ENCODE results near the gene SERHL2. TPM values are rescaled to one million over a fixed set of nuclear protein-coding genes. Genes with fewer than 3 reads are reported as not detected.

Gene SERHL2
- total and polyA plus RNA-seq, 2 experiments from 2014 or later = 1.5 to 2.1 TPM

DNA sequence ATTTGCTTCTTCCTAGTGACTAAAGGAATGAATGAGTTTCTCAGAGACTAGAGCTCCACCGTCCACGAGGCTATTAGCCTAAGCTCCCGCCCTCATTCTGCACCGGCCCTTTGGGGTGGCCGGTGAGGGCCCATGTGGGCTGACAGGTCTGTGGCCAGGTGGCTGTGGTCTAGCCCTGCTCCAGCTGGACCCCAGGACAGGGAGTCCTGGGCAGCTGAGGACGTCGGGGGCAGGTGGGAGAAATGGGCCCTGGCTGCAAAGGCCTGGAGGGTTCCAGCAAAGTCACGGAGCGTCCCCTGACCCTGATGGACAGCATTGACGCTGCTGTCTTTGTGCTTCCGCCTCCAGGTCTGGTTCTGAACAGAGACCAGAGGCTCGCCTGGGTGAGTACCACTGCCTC, 12.2 kb downstream of the SERHL2 start:
- Mint-ChIP-seq H3K9me3 (no peaks in the 10 kb centered on the region; the same call in 2 of the 3 replicates), H3K4me1 (peaks cover 17% of the 10 kb centered on the region), H3K36me3 (ENCODE audit: low read depth) (peaks cover 12% of the 10 kb centered on the region; the same call in 2 of the 3 replicates), H3K27ac (no peak overlapping the region), H3K27me3 (ENCODE audit: insufficient read depth, low read depth, poor library complexity) (peaks cover 16% of the 10 kb centered on the region), H3K4me3 (no peak overlapping the region)
- Histone ChIP-seq H3K4me1 (ENCODE audit: insufficient read depth) (peaks cover 4% of the 10 kb centered on the region; the same call in 1 of the 2 replicates), H3K79me2 (replicated peaks; ENCODE audit: insufficient read depth) (no peaks in the 10 kb centered on the region), H3K4me2 (no peak overlapping the region), H3K36me3 (ENCODE audit: insufficient read depth) (no peaks in the 10 kb centered on the region), H3K4me3 (no peak overlapping the region), H3K9me2 (ENCODE audit: insufficient read depth) (no peaks in the 10 kb centered on the region), H2AFZ (no peak overlapping the region), H3K27me3 (ENCODE audit: insufficient read depth) (no peaks in the 10 kb centered on the region; the same call in 1 of the 2 replicates), H4K20me1 (replicated peaks; ENCODE audit: insufficient read depth) (peaks cover 5% of the 10 kb centered on the region), H3F3A (replicated peaks; ENCODE audit: low read depth) (peaks cover 9% of the 10 kb centered on the region; the same call in 1 of the 2 replicates), H3K27ac (ENCODE audit: low read depth) (no peak overlapping the region)
- TF ChIP-seq ZNF114 (CRISPR knock-in tag; IDR thresholded peaks at IDR 0.05) (no peak), NANOG (IDR thresholded peaks at IDR 0.05; ENCODE audit: borderline replicate concordance) (no peak), EZH2phosphoT487 (IDR thresholded peaks at IDR 0.05; ENCODE audit: unreplicated experiment) (no peak), JUNB (IDR thresholded peaks at IDR 0.05; ENCODE audit: unreplicated experiment) (no peak), EZH2 (IDR thresholded peaks at IDR 0.05; ENCODE audit: low read depth, unreplicated experiment) (no peak), POLR2AphosphoS5 (IDR thresholded peaks at IDR 0.05; ENCODE audit: low read depth) (no peak), ZNF331 (CRISPR knock-in tag; IDR thresholded peaks at IDR 0.05; ENCODE audit: low read depth) (no peak), CREB1 (CRISPR knock-in tag; IDR thresholded peaks at IDR 0.05; ENCODE audit: low read depth) (no peak), STAT1 (IDR thresholded peaks at IDR 0.05; ENCODE audit: unreplicated experiment) (no peak)
- TF ChIP-seq, protein P1, sequence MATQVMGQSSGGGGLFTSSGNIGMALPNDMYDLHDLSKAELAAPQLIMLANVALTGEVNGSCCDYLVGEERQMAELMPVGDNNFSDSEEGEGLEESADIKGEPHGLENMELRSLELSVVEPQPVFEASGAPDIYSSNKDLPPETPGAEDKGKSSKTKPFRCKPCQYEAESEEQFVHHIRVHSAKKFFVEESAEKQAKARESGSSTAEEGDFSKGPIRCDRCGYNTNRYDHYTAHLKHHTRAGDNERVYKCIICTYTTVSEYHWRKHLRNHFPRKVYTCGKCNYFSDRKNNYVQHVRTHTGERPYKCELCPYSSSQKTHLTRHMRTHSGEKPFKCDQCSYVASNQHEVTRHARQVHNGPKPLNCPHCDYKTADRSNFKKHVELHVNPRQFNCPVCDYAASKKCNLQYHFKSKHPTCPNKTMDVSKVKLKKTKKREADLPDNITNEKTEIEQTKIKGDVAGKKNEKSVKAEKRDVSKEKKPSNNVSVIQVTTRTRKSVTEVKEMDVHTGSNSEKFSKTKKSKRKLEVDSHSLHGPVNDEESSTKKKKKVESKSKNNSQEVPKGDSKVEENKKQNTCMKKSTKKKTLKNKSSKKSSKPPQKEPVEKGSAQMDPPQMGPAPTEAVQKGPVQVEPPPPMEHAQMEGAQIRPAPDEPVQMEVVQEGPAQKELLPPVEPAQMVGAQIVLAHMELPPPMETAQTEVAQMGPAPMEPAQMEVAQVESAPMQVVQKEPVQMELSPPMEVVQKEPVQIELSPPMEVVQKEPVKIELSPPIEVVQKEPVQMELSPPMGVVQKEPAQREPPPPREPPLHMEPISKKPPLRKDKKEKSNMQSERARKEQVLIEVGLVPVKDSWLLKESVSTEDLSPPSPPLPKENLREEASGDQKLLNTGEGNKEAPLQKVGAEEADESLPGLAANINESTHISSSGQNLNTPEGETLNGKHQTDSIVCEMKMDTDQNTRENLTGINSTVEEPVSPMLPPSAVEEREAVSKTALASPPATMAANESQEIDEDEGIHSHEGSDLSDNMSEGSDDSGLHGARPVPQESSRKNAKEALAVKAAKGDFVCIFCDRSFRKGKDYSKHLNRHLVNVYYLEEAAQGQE (IDR thresholded peaks at IDR 0.05; ENCODE audit: unreplicated experiment) = no peak
- TF ChIP-seq, protein P2, sequence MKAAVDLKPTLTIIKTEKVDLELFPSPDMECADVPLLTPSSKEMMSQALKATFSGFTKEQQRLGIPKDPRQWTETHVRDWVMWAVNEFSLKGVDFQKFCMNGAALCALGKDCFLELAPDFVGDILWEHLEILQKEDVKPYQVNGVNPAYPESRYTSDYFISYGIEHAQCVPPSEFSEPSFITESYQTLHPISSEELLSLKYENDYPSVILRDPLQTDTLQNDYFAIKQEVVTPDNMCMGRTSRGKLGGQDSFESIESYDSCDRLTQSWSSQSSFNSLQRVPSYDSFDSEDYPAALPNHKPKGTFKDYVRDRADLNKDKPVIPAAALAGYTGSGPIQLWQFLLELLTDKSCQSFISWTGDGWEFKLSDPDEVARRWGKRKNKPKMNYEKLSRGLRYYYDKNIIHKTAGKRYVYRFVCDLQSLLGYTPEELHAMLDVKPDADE (IDR thresholded peaks at IDR 0.05) = no peak
- TF ChIP-seq, protein P3, sequence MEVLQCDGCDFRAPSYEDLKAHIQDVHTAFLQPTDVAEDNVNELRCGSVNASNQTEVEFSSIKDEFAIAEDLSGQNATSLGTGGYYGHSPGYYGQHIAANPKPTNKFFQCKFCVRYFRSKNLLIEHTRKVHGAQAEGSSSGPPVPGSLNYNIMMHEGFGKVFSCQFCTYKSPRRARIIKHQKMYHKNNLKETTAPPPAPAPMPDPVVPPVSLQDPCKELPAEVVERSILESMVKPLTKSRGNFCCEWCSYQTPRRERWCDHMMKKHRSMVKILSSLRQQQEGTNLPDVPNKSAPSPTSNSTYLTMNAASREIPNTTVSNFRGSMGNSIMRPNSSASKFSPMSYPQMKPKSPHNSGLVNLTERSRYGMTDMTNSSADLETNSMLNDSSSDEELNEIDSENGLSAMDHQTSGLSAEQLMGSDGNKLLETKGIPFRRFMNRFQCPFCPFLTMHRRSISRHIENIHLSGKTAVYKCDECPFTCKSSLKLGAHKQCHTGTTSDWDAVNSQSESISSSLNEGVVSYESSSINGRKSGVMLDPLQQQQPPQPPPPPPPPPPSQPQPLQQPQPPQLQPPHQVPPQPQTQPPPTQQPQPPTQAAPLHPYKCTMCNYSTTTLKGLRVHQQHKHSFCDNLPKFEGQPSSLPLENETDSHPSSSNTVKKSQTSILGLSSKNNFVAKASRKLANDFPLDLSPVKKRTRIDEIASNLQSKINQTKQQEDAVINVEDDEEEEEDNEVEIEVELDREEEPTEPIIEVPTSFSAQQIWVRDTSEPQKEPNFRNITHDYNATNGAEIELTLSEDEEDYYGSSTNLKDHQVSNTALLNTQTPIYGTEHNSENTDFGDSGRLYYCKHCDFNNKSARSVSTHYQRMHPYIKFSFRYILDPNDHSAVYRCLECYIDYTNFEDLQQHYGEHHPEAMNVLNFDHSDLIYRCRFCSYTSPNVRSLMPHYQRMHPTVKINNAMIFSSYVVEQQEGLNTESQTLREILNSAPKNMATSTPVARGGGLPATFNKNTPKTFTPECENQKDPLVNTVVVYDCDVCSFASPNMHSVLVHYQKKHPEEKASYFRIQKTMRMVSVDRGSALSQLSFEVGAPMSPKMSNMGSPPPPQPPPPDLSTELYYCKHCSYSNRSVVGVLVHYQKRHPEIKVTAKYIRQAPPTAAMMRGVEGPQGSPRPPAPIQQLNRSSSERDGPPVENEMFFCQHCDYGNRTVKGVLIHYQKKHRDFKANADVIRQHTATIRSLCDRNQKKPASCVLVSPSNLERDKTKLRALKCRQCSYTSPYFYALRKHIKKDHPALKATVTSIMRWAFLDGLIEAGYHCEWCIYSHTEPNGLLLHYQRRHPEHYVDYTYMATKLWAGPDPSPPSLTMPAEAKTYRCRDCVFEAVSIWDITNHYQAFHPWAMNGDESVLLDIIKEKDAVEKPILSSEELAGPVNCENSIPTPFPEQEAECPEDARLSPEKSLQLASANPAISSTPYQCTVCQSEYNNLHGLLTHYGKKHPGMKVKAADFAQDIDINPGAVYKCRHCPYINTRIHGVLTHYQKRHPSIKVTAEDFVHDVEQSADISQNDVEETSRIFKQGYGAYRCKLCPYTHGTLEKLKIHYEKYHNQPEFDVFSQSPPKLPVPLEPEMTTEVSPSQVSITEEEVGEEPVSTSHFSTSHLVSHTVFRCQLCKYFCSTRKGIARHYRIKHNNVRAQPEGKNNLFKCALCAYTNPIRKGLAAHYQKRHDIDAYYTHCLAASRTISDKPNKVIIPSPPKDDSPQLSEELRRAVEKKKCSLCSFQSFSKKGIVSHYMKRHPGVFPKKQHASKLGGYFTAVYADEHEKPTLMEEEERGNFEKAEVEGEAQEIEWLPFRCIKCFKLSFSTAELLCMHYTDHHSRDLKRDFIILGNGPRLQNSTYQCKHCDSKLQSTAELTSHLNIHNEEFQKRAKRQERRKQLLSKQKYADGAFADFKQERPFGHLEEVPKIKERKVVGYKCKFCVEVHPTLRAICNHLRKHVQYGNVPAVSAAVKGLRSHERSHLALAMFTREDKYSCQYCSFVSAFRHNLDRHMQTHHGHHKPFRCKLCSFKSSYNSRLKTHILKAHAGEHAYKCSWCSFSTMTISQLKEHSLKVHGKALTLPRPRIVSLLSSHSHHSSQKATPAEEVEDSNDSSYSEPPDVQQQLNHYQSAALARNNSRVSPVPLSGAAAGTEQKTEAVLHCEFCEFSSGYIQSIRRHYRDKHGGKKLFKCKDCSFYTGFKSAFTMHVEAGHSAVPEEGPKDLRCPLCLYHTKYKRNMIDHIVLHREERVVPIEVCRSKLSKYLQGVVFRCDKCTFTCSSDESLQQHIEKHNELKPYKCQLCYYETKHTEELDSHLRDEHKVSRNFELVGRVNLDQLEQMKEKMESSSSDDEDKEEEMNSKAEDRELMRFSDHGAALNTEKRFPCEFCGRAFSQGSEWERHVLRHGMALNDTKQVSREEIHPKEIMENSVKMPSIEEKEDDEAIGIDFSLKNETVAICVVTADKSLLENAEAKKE (CRISPR knock-in tag; IDR thresholded peaks at IDR 0.05) = no peak
- TF ChIP-seq, protein P4, sequence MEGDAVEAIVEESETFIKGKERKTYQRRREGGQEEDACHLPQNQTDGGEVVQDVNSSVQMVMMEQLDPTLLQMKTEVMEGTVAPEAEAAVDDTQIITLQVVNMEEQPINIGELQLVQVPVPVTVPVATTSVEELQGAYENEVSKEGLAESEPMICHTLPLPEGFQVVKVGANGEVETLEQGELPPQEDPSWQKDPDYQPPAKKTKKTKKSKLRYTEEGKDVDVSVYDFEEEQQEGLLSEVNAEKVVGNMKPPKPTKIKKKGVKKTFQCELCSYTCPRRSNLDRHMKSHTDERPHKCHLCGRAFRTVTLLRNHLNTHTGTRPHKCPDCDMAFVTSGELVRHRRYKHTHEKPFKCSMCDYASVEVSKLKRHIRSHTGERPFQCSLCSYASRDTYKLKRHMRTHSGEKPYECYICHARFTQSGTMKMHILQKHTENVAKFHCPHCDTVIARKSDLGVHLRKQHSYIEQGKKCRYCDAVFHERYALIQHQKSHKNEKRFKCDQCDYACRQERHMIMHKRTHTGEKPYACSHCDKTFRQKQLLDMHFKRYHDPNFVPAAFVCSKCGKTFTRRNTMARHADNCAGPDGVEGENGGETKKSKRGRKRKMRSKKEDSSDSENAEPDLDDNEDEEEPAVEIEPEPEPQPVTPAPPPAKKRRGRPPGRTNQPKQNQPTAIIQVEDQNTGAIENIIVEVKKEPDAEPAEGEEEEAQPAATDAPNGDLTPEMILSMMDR (conservative IDR thresholded peaks at IDR 0.05; ENCODE audit: low read depth in 2 of 2) = no peak
- no peak for DNase-seq (ENCODE audit: low spot score)
- no peak for ATAC-seq

Measured in GM23338 (cell line).